SKM-1 treated with dmso at 0.1 percent for 144 hours (cell line): ENCODE data around the gene NUTM2F.
"Not testable (repeated sequence)": the region's sequence is repeated elsewhere in the genome, so short reads cannot be mapped to it uniquely, and the experiment has no call there.

Source experiments
- DNase-seq: peaks from one replicate; lab custom pipeline; 2025; ENCODE audit not compliant: unreplicated experiment; lab: John Stamatoyannopoulos, UW

Gene NUTM2F

GRCh38 chr9:94328544-94328943 is at the start of gene NUTM2F:
TSS of gene NUTM2F (minus strand) at chr9:94328644. CDS start at chr9:94328623, 21 bp downstream.
- DNase-seq: not testable (repeated sequence)

GRCh38 chr9:94375197-94375596 is 46.8 kb upstream of the NUTM2F start:
- DNase-seq: not testable (repeated sequence)

- DNase-seq: peak; percentile 64
Observed at GRCh38 chr9:94374176-94375056, 46.0 kb upstream of the NUTM2F start.

- not testable (repeated sequence) for DNase-seq
Observed at GRCh38 chr9:94373779-94374175, 45.3 kb upstream of the NUTM2F start.

- not testable (repeated sequence) for DNase-seq
Observed at GRCh38 chr9:94370266-94370665, 41.8 kb upstream of the NUTM2F start.

GRCh38 chr9:94364093-94364614 is 35.7 kb upstream of the NUTM2F start:
- DNase-seq: not testable (repeated sequence)

GRCh38 chr9:94357158-94357557 is 28.7 kb upstream of the NUTM2F start:
- DNase-seq: not testable (repeated sequence)

GRCh38 chr9:94351901-94352723 is 23.7 kb upstream of the NUTM2F start:
- DNase-seq: not testable (repeated sequence)

GRCh38 chr9:94348754-94349153 is 20.3 kb upstream of the NUTM2F start:
- DNase-seq: not testable (repeated sequence)

GRCh38 chr9:94347451-94347850 is 19.0 kb upstream of the NUTM2F start:
- DNase-seq: not testable (repeated sequence)

- not testable (repeated sequence) for DNase-seq
Observed at GRCh38 chr9:94341703-94342102, 13.3 kb upstream of the NUTM2F start.

GRCh38 chr9:94340750-94341149 is 12.3 kb upstream of the NUTM2F start:
- not testable (repeated sequence) for DNase-seq

GRCh38 chr9:94339657-94340056 is 11.2 kb upstream of the NUTM2F start:
- DNase-seq: not testable (repeated sequence)

GRCh38 chr9:94338723-94339122 is 10.3 kb upstream of the NUTM2F start:
- not testable (repeated sequence) for DNase-seq

- DNase-seq: not testable (repeated sequence)
Observed at GRCh38 chr9:94336445-94336844, 8.0 kb upstream of the NUTM2F start.

- DNase-seq: not testable (repeated sequence)
Observed at GRCh38 chr9:94325583-94325982, 2.9 kb downstream of the NUTM2F start.

GRCh38 chr9:94323153-94323798 is 5.2 kb downstream of the NUTM2F start:
- not testable (repeated sequence) for DNase-seq

GRCh38 chr9:94322342-94322940 is 6.0 kb downstream of the NUTM2F start:
- DNase-seq: not testable (repeated sequence)

- not testable (repeated sequence) for DNase-seq
Observed at GRCh38 chr9:94317949-94318657, 10.3 kb downstream of the NUTM2F start.

GRCh38 chr9:94316236-94316635 is 12.2 kb downstream of the NUTM2F start:
- not testable (repeated sequence) for DNase-seq
